Measurements from ENCODE around the gene MAT2B.

MAT2B gene

GRCh38 chr5:163505368-163506094 lies at the start of gene MAT2B:
TSS of gene MAT2B (plus strand) at chr5:163505619. CDS start at chr5:163505687, 68 bp downstream.
- DNase-seq: peak; percentile 72

- DNase-seq: no peak
These were observed 49.3 kb upstream of the MAT2B start for GRCh38 chr5:163456029-163456589.

GRCh38 chr5:163456840-163457239 lies 48.6 kb upstream of the MAT2B start:
- no peak for DNase-seq

- DNase-seq: no peak
These were observed 46.5 kb upstream of the MAT2B start for GRCh38 chr5:163458778-163459385.

GRCh38 chr5:163459462-163459818 lies 46.0 kb upstream of the MAT2B start:
- no peak for DNase-seq

- DNase-seq: peak; percentile 79
These were observed 45.4 kb upstream of the MAT2B start, which contains the start of gene NUDCD2 for GRCh38 chr5:163459819-163460561. TSS of gene NUDCD2 (minus strand) at chr5:163460102. CDS start at chr5:163460050, 52 bp downstream.

GRCh38 chr5:163460562-163461171 lies 44.8 kb upstream of the MAT2B start, which contains the start of gene HMMR:
TSS of gene HMMR (plus strand) at chr5:163460632. CDS start at chr5:163460693, 61 bp downstream.
- DNase-seq: no peak

- no peak for DNase-seq
These were observed 42.4 kb upstream of the MAT2B start for GRCh38 chr5:163463063-163463435.

- DNase-seq: no peak
These were observed 37.7 kb upstream of the MAT2B start for GRCh38 chr5:163467682-163468081.

- DNase-seq: no peak
These were observed 31.7 kb upstream of the MAT2B start for GRCh38 chr5:163473635-163474243.

GRCh38 chr5:163475411-163475810 lies 30.0 kb upstream of the MAT2B start:
- DNase-seq: no peak

- no peak for DNase-seq
These were observed 27.1 kb upstream of the MAT2B start for GRCh38 chr5:163478126-163478981.

- no peak for DNase-seq
These were observed 26.5 kb upstream of the MAT2B start for GRCh38 chr5:163478982-163479271.

- DNase-seq: no peak
These were observed 16.2 kb upstream of the MAT2B start for GRCh38 chr5:163489055-163489744.

- no peak for DNase-seq
These were observed 15.7 kb upstream of the MAT2B start for GRCh38 chr5:163489745-163490075.

- DNase-seq: no peak
These were observed 9.1 kb upstream of the MAT2B start for GRCh38 chr5:163496286-163496685.

- DNase-seq: no peak
These were observed 8.1 kb upstream of the MAT2B start for GRCh38 chr5:163497315-163497714.

GRCh38 chr5:163498886-163499285 lies 6.5 kb upstream of the MAT2B start:
- no peak for DNase-seq

- no peak for DNase-seq
These were observed 2.9 kb upstream of the MAT2B start for GRCh38 chr5:163502521-163502920.

- DNase-seq: peak; percentile 10
These were observed 2.0 kb upstream of the MAT2B start for GRCh38 chr5:163503106-163504078.

Data from KG1 (cell line).